Effector memory CD4-positive, alpha-beta T cell (primary cell): ENCODE data around the gene SYVN1.

ENCODE experiments used
- DNase-seq, 3 donors: peaks; one replicate each; pipeline ENCODE4 v3.0.0-alpha.2; 2020
- H3K27ac ChIP-seq: 2 replicates; pipeline ENCODE4 v1.7.0; 2013; ENCODE audit warnings: mild to moderate bottlenecking, low read length, moderate library complexity; ENCODE audit not compliant: insufficient read depth, poor library complexity, severe bottlenecking
- H3K27me3 ChIP-seq: replicated peaks from 2 replicates; pipeline ENCODE4 v1.7.0; 2013; ENCODE audit warnings: mild to moderate bottlenecking, low read length; ENCODE audit not compliant: insufficient read depth, control insufficient read depth, poor library complexity, severe bottlenecking
- H3K36me3 ChIP-seq: 2 replicates; pipeline ENCODE4 v1.7.0; 2013; ENCODE audit warnings: mild to moderate bottlenecking, low read length, moderate library complexity; ENCODE audit not compliant: control insufficient read depth, insufficient read depth
- H3K4me1 ChIP-seq: 2 replicates; pipeline ENCODE4 v1.7.0; 2013; ENCODE audit warnings: low read length, mild to moderate bottlenecking; ENCODE audit not compliant: control insufficient read depth, insufficient read depth, poor library complexity, severe bottlenecking
- H3K4me3 ChIP-seq: 2 replicates; pipeline ENCODE4 v1.7.0; 2013; ENCODE audit warnings: low read length, low read depth, mild to moderate bottlenecking; ENCODE audit not compliant: insufficient read depth, poor library complexity, severe bottlenecking
- H3K9me3 ChIP-seq: 2 replicates; pipeline ENCODE4 v1.7.0; 2013; ENCODE audit warnings: mild to moderate bottlenecking, low read length, moderate library complexity; ENCODE audit not compliant: control insufficient read depth

Gene SYVN1

GRCh38 chr11:65128182-65129145 lies 5.9 kb downstream of the SYVN1 start:
- no peaks in the 10 kb centered on the region for H3K27me3 ChIP-seq
- H3K4me3 ChIP-seq, result no peak overlapping the region
- DNase-seq, result no peak
- H3K27ac ChIP-seq, result no peak overlapping the region
- peaks cover 9% of the 10 kb centered on the region for H3K4me1 ChIP-seq
- H3K9me3 ChIP-seq, result no peaks in the 10 kb centered on the region
- peaks cover 89% of the 10 kb centered on the region for H3K36me3 ChIP-seq

- no peaks in the 10 kb centered on the region for H3K27me3 ChIP-seq
Measured at GRCh38 chr11:65127473-65128181, 6.7 kb downstream of the SYVN1 start.

GRCh38 chr11:65126624-65127274 lies 7.6 kb downstream of the SYVN1 start:
- Histone ChIP-seq H3K4me1 (peaks cover 7% of the 10 kb centered on the region), H3K36me3 (peaks cover 77% of the 10 kb centered on the region), H3K4me3 (no peak overlapping the region), H3K27ac (no peak overlapping the region), H3K9me3 (no peaks in the 10 kb centered on the region), H3K27me3 (no peaks in the 10 kb centered on the region)
- DNase-seq, result no peak

More at GRCh38 chr11:65127473-65128181, 6.7 kb downstream of the SYVN1 start:
- Histone ChIP-seq H3K9me3 (no peaks in the 10 kb centered on the region), H3K36me3 (peaks cover 86% of the 10 kb centered on the region), H3K4me1 (peaks cover 7% of the 10 kb centered on the region), H3K27ac (no peak overlapping the region), H3K4me3 (no peak overlapping the region)
- no peak for DNase-seq

- Histone ChIP-seq H3K4me3 (no peak overlapping the region), H3K36me3 (peaks cover 68% of the 10 kb centered on the region), H3K4me1 (peaks cover 12% of the 10 kb centered on the region), H3K27ac (no peak overlapping the region), H3K9me3 (no peaks in the 10 kb centered on the region), H3K27me3 (no peaks in the 10 kb centered on the region)
- DNase-seq, result no peak
Measured at GRCh38 chr11:65125197-65126056, 8.9 kb downstream of the SYVN1 start.

GRCh38 chr11:65124480-65125196 lies 9.7 kb downstream of the SYVN1 start:
- Histone ChIP-seq H3K27me3 (no peaks in the 10 kb centered on the region), H3K27ac (no peak overlapping the region), H3K36me3 (peaks cover 68% of the 10 kb centered on the region), H3K9me3 (no peaks in the 10 kb centered on the region), H3K4me1 (peaks cover 12% of the 10 kb centered on the region), H3K4me3 (no peak overlapping the region)
- DNase-seq, result no peak

GRCh38 chr11:65121865-65122696 lies 12.2 kb downstream of the SYVN1 start, which contains the start of the genes FAU and MRPL49:
Gene FAU, minus strand, starts transcription at chr11:65122134. Its CDS starts 321 bp downstream, at chr11:65121813.
Gene MRPL49, plus strand, starts transcription at chr11:65122321. Its CDS starts 26 bp downstream, at chr11:65122347.
- Histone ChIP-seq H3K36me3 (peaks cover 58% of the 10 kb centered on the region), H3K27ac (peak within 1 kb of the TSS; percentile 94)

GRCh38 chr11:65121447-65121864 lies 12.9 kb downstream of the SYVN1 start:
- Histone ChIP-seq H3K27ac (peak overlapping the region; percentile 94), H3K9me3 (no peaks in the 10 kb centered on the region), H3K27me3 (no peaks in the 10 kb centered on the region), H3K4me3 (peak overlapping the region; percentile 80), H3K36me3 (peaks cover 51% of the 10 kb centered on the region), H3K4me1 (peaks cover 21% of the 10 kb centered on the region)
- DNase-seq, result no peak

More at GRCh38 chr11:65121865-65122696, 12.2 kb downstream of the SYVN1 start, which contains the start of the genes FAU and MRPL49:
- H3K4me1 ChIP-seq, result peaks cover 15% of the 10 kb centered on the region
- H3K9me3 ChIP-seq, result no peaks in the 10 kb centered on the region
- peak within 1 kb of the TSS; percentile 80 for H3K4me3 ChIP-seq
- DNase-seq, result peak; percentile 97 to 98 (median 97)
- no peaks in the 10 kb centered on the region for H3K27me3 ChIP-seq

GRCh38 chr11:65120831-65121230 lies 13.5 kb downstream of the SYVN1 start:
- no peak for DNase-seq
- H3K4me3 ChIP-seq, result peak overlapping the region; percentile 80
- H3K4me1 ChIP-seq, result peaks cover 28% of the 10 kb centered on the region
- H3K27me3 ChIP-seq, result no peaks in the 10 kb centered on the region
- H3K27ac ChIP-seq, result peak overlapping the region; percentile 94
- H3K9me3 ChIP-seq, result no peaks in the 10 kb centered on the region
- H3K36me3 ChIP-seq, result peaks cover 49% of the 10 kb centered on the region
